Fibroblast of skin of back (primary cell): ENCODE results near the gene INTS6L. TPM values are rescaled to one million over a fixed set of nuclear protein-coding genes. Genes with fewer than 3 reads are reported as not detected.
A peak's percentile ranks its signal among the peaks of the same experiment; 100 is the strongest.

Experiments used
- DNase-seq: peaks from one replicate; pipeline ENCODE4 v3.0.0-alpha.2; 2013
- polyA plus RNA-seq, 2 experiments: library from polyadenylated mRNA; unstranded; fragments of 120-200 nt; gene quantifications; one replicate each; pipeline ENCODE4 v1.2.1, GENCODE V29; 2013; ENCODE audit not compliant: insufficient read length in 2 of 2

INTS6L gene
- polyA plus RNA-seq (2013, experiment 1 of 2; ENCODE audit: insufficient read length) = 3.4 TPM
- polyA plus RNA-seq (2013, experiment 2 of 2; ENCODE audit: insufficient read length) = 4.5 TPM

- DNase-seq = peak; percentile 89
Measured at GRCh38 chrX:135520553-135521404, at the start of gene INTS6L. Gene INTS6L, plus strand, starts transcription at chrX:135520660. Its CDS starts 333 bp downstream, at chrX:135520993.

DNA sequence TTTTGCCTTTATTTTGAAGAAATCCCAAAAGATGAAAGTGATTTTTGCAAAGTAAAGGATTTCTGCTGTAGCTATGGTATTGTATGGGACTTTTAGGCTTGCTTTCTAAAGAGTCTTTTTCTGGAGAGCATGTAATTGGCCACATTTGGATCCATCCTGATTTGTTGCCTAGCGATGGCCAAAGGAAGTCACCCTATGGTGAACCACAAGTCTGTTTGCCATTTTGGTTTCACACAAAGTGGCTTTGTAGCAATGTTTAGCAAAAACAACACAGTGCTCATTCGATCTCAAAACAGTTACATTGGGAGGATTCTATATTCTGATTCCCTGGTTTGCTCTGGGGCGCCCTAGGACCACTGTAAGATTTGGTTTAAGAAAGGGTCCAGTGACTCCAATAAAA is 44.1 kb upstream of the INTS6L start:
- DNase-seq = no peak

GRCh38 chrX:135477576-135477975 is 42.9 kb upstream of the INTS6L start:
- peak; percentile 56 for DNase-seq

- no peak for DNase-seq
Measured at GRCh38 chrX:135480076-135480475, 40.4 kb upstream of the INTS6L start.

- no peak for DNase-seq
Measured at GRCh38 chrX:135481696-135482179, 38.7 kb upstream of the INTS6L start.

DNA sequence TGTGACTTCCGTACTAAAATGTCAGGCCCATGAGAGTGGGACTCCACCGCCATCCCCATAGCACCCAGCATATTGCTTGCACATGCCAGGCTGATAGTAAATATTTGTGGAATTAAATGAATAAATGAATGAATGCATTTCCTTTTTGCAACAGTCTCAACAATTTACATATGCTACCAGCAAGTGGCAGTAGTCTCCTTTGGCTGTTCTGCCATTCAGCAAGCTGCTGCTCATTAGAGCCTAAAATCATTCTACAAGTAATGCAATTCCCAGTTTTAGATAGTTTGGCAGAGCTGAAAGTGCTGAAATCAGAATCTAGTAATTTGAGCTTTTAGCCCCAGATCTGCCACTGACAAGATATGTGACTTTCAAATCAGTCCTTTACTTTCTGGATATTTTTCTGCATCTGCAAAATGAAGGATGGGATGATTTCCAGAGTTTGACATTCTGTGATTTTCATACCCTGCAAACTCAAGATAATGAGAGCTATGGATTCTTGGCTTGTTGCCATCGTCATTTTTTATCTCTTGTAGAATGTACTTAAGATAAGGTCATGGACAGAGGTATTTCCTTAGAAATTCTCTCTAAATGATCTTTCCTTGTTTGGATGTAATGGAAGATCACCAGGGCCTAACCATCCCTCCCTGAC is 35.7 kb upstream of the INTS6L start:
- DNase-seq = peak; percentile 28

DNA sequence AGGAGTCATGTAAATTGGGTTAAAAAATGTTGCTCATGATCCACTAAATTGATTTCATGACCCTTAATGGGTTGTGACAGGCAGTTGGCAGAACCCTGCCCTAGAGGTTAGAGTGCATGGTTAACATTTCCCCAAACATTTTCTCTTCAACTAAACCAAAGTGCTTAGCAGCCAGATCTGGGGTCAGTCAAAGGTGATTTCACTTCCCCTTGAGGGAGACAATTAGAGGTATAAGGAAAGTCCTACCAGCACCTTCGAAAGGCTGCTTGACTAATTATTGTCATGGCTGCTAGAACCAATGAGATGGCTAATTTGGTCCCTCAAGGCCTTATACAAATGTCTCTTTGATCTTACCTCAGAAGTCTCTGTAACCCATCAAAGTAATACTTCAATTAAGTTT is 30.9 kb upstream of the INTS6L start:
- DNase-seq = no peak

DNA sequence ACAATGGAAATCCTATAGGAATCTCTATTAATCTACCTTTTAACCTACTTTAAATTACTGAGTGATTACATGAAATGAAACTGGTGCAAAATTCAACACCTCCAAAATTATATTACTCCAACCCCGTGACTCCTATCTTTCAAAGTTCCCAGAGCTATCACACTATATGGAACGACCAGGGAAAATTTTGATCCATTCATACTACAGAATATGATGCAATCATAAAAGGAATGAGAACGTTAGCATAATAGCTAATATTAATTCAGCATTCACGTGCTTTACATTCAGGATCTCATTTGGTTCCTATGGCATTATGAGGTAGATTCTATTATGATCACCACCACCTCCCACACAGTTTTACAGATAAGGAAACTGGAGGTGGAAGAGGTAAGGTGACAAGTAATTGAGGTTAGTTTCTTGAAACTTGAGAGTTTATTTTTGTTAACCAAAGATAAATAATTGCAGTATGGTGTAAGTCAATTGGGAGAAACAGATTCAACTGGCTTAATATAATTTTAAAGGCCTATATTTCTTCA is 29.4 kb upstream of the INTS6L start:
- no peak for DNase-seq

GRCh38 chrX:135494453-135494852 is 26.0 kb upstream of the INTS6L start:
- no peak for DNase-seq

DNA sequence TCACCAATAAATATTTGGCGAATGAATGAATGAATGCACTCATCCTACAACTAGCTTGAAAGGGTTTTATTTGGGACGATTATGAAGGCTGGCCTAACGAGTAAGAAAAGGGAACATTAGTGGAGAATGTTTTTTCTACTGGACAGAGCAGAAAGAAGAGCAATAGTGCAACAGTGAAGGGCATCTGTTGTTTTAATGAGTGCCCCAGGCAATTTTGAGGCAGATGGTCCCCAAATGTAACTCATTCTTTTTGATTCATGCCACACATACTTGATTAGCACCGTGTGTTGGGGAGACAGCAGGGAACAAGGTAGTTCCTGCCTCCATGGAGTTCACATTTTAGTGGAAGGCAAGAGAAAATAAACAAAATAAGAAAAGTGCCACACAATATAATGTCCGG is 22.7 kb upstream of the INTS6L start:
- no peak for DNase-seq

- DNase-seq = no peak
Measured at GRCh38 chrX:135498236-135498635, 22.2 kb upstream of the INTS6L start.

DNA sequence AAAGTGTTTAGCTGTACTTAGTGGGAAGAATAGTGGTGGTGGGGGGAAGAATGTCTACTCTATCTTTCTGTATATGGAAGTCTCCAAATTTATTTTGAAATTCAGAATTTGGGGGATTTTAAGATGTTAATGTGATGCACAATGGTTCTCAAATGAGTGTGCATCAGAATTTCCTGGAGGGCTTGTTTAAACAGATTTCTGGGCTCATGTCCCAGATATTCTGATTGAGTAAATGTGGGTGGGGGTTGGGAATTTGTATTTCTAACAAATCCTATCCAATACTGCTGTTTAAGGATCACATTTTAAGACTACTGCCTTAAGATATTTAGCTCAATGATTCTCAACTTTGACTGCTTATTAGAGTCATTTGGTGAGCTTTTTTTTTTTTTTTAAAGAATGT is 15.1 kb upstream of the INTS6L start:
- DNase-seq = no peak

DNA sequence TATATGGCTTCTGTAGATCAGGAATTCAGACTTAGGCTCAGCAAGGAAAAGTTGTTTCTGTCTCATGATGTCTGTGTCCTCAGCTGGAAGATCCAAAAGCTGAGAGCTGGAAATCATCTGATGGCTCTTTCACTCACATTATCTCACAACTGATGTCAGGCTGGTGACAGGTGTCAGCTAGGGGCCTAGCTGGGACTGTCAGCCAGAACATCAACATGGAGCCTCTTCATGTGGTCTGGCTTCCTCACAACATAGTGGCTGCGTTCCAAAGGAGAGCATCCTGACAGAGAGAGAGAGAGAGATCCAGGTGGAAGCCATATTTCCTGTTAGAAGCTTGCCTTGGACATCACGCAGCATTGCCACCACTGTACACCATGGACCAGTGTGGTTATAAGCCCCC is 10.6 kb upstream of the INTS6L start:
- no peak for DNase-seq

- DNase-seq = no peak
Measured at GRCh38 chrX:135512508-135513129, 7.8 kb upstream of the INTS6L start.

DNA sequence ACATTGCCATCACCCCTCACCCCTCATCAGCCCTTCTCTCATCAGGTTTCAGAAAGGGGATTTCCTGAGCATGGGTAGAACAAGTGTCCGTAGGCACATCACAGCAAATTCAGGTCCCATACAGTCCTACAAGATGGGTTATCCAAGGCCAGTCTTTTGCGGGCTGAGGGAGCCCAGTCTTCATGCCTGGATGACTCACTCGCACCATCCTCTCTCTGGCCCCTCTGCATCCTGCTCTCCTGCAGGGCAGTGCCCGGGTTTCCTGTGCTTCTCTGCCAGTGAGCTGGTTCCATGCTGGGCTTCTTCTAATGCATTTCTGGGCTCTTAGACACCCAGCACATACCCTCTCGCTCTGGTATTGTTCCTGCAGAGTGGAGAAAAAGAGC is 7.3 kb upstream of the INTS6L start:
- peak; percentile 5 for DNase-seq

GRCh38 chrX:135516376-135516775 is 4.1 kb upstream of the INTS6L start:
- DNase-seq = no peak

DNA sequence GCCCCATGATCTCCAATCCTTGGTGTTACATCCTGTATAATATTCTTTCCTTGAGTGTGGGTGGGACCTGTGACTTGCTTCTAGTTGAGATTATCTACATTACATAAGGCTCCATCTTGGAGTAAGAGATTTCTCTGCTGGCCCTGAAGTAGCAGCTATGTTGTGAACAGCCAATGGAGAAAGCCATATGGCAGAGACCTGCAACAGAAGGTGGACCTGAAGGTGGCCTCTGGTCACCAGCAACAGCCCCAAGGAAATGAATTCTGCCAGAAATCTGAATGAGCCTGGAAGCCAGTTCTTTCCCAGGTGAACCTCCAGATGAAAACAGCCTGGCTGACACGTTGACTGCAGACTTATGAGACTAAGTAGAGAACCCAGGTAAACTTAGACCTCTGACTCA is 2.3 kb upstream of the INTS6L start:
- no peak for DNase-seq

- peak; percentile 52 for DNase-seq
Measured at GRCh38 chrX:135520022-135520552, 373 bp upstream of the INTS6L start.

DNA sequence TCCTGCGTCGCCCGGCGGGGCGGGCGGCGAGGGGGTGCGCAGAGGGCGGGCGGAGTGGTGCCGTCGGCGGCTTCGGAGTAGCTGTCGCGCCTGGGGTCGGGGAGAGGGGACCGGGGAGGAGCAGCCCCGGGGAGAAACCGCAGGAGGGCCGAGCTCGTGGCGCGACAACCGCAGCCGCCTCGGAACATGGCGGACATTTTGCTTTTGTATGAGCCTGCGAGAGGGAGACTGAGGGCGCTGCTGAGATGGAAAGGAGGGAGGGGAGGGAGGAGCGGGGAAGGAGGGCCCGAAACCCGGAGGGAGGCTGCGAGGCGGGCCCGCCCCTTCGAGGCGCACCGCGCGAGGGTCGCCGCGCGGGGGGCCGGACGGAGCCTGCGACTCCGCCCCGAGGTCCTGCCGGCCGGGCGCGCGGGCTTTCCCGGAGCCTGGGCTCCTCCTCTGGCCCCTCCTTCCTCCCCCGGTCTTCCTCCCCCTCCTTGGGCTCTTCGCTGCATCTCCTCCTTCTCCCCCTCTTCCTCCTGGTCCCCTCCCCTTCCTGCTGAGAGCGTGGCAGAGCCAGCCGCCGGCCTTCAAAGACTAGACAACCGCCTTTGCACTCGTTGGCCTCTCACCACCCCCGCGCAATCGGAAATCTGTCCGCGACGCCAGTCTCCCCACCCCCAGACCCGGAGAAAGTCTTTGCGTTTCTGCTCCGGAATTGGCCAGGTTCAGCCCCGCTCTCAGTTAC is 1.1 kb downstream of the INTS6L start:
- DNase-seq = peak; percentile 90

DNA sequence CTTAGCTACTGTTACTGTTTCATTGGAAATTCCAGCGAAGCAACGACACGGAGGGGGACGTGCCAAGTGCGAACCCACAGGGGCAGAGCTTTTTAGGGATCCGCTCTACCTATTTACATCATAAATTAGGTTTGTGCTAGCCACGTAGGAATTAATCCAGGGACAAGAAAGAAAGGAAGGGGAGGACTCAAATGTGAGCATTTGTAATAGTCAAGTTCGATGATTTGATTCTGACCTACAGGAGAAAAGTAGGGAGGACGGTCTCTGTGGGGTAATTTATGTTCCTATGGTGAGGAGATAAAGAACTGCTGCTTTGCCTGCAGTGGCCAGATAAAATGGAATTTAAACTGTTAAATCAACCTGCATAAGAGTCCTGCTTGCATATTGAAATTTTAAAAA is 1.7 kb downstream of the INTS6L start:
- no peak for DNase-seq

- DNase-seq = no peak
Measured at GRCh38 chrX:135522878-135523693, 2.6 kb downstream of the INTS6L start.
